K562 (cell line): ENCODE measurements around the gene MARCHF9. TPM values are rescaled to one million over a fixed set of nuclear protein-coding genes. Genes with fewer than 3 reads are reported as not detected.
A peak's percentile ranks its signal among the peaks of the same experiment; 100 is the strongest.

Source experiments
- EHMT2 ChIP-seq: fragments of 450-650 bp; IDR thresholded peaks from 2 replicates; pipeline ENCODE4 v1.6.1; 2018; ENCODE audit warnings: antibody characterized with exemption
- polyA plus RNA-seq, 8 experiments: library from polyadenylated mRNA; depleted of rRNA in 4 of 8; stranded (reverse) in 5 of 8; unstranded in 3 of 8; fragments of >200 nt; fragmentation: Nextera tagmentation in 2 of 8; fragmentation: Illumina TruSeq in 1 of 8; extraction: Ambion mirVana in 2 of 8; extraction: Trizol in 1 of 8; gene quantifications; 2 replicates each; pipeline versions ENCODE4 v1.2.1 to v1.2.3, GENCODE V29; 2011 to 2014; ENCODE audit warnings: inconsistent platforms in 1 of 8, missing spikeins in 1 of 8
- total RNA-seq, 7 experiments: library from RNA; depleted of rRNA in 6 of 7; stranded (reverse); fragments of >200 nt in 6 of 7; fragmentation: Illumina TruSeq in 2 of 7; extraction: Trizol in 2 of 7; gene quantifications; 2 replicates each; pipeline versions ENCODE4 v1.2.1 to v1.2.3, GENCODE V29; 2011 to 2021; ENCODE audit warnings: low replicate concordance in 1 of 7
- TF ChIP-seq, protein P1 (sequence below), 2 experiments: fragments of 450-650 bp; formaldehyde crosslinking in 1 of 2; IDR thresholded peaks; 2 replicates each; pipeline versions ENCODE4 v1.4.0 to v1.6.1; 2014 to 2020; ENCODE audit warnings: mild to moderate bottlenecking in 2 of 2, borderline replicate concordance in 1 of 2, low read depth in 1 of 2

MARCHF9 gene
- total and polyA plus RNA-seq, 9 of the 15 experiments (the other 6 are each of a cell fraction or from before 2014, with no cell fraction given), result 0.80 to 12.4 (median 6.2) TPM

GRCh38 chr12:57727758-57728395 lies 27.0 kb upstream of the MARCHF9 start (continued):
- TF ChIP-seq, protein P1, sequence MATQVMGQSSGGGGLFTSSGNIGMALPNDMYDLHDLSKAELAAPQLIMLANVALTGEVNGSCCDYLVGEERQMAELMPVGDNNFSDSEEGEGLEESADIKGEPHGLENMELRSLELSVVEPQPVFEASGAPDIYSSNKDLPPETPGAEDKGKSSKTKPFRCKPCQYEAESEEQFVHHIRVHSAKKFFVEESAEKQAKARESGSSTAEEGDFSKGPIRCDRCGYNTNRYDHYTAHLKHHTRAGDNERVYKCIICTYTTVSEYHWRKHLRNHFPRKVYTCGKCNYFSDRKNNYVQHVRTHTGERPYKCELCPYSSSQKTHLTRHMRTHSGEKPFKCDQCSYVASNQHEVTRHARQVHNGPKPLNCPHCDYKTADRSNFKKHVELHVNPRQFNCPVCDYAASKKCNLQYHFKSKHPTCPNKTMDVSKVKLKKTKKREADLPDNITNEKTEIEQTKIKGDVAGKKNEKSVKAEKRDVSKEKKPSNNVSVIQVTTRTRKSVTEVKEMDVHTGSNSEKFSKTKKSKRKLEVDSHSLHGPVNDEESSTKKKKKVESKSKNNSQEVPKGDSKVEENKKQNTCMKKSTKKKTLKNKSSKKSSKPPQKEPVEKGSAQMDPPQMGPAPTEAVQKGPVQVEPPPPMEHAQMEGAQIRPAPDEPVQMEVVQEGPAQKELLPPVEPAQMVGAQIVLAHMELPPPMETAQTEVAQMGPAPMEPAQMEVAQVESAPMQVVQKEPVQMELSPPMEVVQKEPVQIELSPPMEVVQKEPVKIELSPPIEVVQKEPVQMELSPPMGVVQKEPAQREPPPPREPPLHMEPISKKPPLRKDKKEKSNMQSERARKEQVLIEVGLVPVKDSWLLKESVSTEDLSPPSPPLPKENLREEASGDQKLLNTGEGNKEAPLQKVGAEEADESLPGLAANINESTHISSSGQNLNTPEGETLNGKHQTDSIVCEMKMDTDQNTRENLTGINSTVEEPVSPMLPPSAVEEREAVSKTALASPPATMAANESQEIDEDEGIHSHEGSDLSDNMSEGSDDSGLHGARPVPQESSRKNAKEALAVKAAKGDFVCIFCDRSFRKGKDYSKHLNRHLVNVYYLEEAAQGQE (IDR thresholded peaks at IDR 0.05; ENCODE audit: borderline replicate concordance), result peak; percentile 87
- TF ChIP-seq, protein P1 (CRISPR knock-in tag; IDR thresholded peaks at IDR 0.05; ENCODE audit: low read depth), result no peak
- peak; percentile 88 for TF ChIP-seq EHMT2
- TF ChIP-seq, all 486 proteins: peak for 3
